Erythroblast (primary cell): Measurements from ENCODE around the gene TAAR6.

Source experiments
- GATA1 ChIP-seq: IDR thresholded peaks from 2 replicates; pipeline ENCODE4 v1.6.1; 2011; ENCODE audit warnings: low read depth, mild to moderate bottlenecking, control low read depth, low read length, moderate library complexity
- POLR2A ChIP-seq: IDR thresholded peaks from 2 replicates; pipeline ENCODE4 v1.6.1; 2011; ENCODE audit warnings: mild to moderate bottlenecking, low read length

- TF ChIP-seq POLR2A: no peak
- TF ChIP-seq GATA1: no peak
These were observed 14.6 kb downstream of the TAAR6 start for GRCh38 chr6:132584698-132585097.
